ENCODE data around the gene RASA1. TPM values are rescaled to one million over a fixed set of nuclear protein-coding genes. Genes with fewer than 3 reads are reported as not detected.

Gene RASA1
- total RNA-seq, 1 experiment from 2014 or later, result 23.0 TPM

- H3K36me3 Mint-ChIP-seq (ENCODE audit: insufficient read depth, unreplicated experiment), result peaks cover 31% of the 10 kb centered on the region
- Histone ChIP-seq H3K4me3 (ENCODE audit: low read depth, low read length) (no peak overlapping the region), H3K9me3 (no peaks in the 10 kb centered on the region), H3K36me3 (ENCODE audit: control insufficient read depth, insufficient read depth, low read length) (no peaks in the 10 kb centered on the region), H3K4me1 (no peaks in the 10 kb centered on the region), H3K27me3 (replicated peaks; ENCODE audit: control insufficient read depth, insufficient read depth, low read length) (no peaks in the 10 kb centered on the region)
- TF ChIP-seq, protein P1, sequence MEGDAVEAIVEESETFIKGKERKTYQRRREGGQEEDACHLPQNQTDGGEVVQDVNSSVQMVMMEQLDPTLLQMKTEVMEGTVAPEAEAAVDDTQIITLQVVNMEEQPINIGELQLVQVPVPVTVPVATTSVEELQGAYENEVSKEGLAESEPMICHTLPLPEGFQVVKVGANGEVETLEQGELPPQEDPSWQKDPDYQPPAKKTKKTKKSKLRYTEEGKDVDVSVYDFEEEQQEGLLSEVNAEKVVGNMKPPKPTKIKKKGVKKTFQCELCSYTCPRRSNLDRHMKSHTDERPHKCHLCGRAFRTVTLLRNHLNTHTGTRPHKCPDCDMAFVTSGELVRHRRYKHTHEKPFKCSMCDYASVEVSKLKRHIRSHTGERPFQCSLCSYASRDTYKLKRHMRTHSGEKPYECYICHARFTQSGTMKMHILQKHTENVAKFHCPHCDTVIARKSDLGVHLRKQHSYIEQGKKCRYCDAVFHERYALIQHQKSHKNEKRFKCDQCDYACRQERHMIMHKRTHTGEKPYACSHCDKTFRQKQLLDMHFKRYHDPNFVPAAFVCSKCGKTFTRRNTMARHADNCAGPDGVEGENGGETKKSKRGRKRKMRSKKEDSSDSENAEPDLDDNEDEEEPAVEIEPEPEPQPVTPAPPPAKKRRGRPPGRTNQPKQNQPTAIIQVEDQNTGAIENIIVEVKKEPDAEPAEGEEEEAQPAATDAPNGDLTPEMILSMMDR (IDR thresholded peaks at IDR 0.05; ENCODE audit: insufficient read depth in 1 of 2, low read depth in 1 of 2, low read length in 1 of 2, severe bottlenecking in 1 of 2, unreplicated experiment in 1 of 2), result no peak
- H3K27me3 Mint-ChIP-seq (ENCODE audit: insufficient read depth, unreplicated experiment), result no peaks in the 10 kb centered on the region
- H3K4me1 Mint-ChIP-seq (ENCODE audit: low read depth, unreplicated experiment), result no peaks in the 10 kb centered on the region
- ChIA-PET CTCF (no interaction called here), POLR2A (no interaction called here)
- no TSS peak for BruUV-seq (replicated peaks)
- DNase-seq, result no peak
- no peak overlapping the region for H3K4me3 Mint-ChIP-seq (ENCODE audit: unreplicated experiment)
- no peaks in the 10 kb centered on the region for H3K9me3 Mint-ChIP-seq (ENCODE audit: unreplicated experiment)
- H3K27ac Mint-ChIP-seq (ENCODE audit: unreplicated experiment), result no peak overlapping the region
- intact Hi-C loops (cut with micrococcal nuclease; ENCODE audit: unreplicated experiment), result no loop called here
Observed at GRCh38 chr5:87340716-87341115, 73.0 kb downstream of the RASA1 start.

GRCh38 chr5:87347272-87347671, 79.6 kb downstream of the RASA1 start:
- H3K9me3 ChIP-seq, result no peaks in the 10 kb centered on the region
- CTCF ChIA-PET, result no interaction called here
- H3K4me3 ChIP-seq (ENCODE audit: low read depth, low read length), result no peak overlapping the region
- DNase-seq, result no peak
- no TSS peak for BruUV-seq (replicated peaks)
- H3K4me3 Mint-ChIP-seq (ENCODE audit: unreplicated experiment), result no peak overlapping the region
- no peak overlapping the region for H3K27ac Mint-ChIP-seq (ENCODE audit: unreplicated experiment)
- H3K36me3 ChIP-seq (ENCODE audit: control insufficient read depth, insufficient read depth, low read length), result no peaks in the 10 kb centered on the region
- TF ChIP-seq, protein P1 (IDR thresholded peaks at IDR 0.05; ENCODE audit: insufficient read depth in 1 of 2, low read depth in 1 of 2, low read length in 1 of 2, severe bottlenecking in 1 of 2, unreplicated experiment in 1 of 2), result no peak
- H3K27me3 ChIP-seq (replicated peaks; ENCODE audit: control insufficient read depth, insufficient read depth, low read length), result no peaks in the 10 kb centered on the region
- no peaks in the 10 kb centered on the region for H3K4me1 ChIP-seq
- H3K27me3 Mint-ChIP-seq (ENCODE audit: insufficient read depth, unreplicated experiment), result no peaks in the 10 kb centered on the region
- H3K36me3 Mint-ChIP-seq (ENCODE audit: insufficient read depth, unreplicated experiment), result peaks cover 22% of the 10 kb centered on the region
- no peaks in the 10 kb centered on the region for H3K9me3 Mint-ChIP-seq (ENCODE audit: unreplicated experiment)
- intact Hi-C loops (cut with micrococcal nuclease; ENCODE audit: unreplicated experiment), result no loop called here
- POLR2A ChIA-PET, result interaction anchor here (0.5 kb wide), 1 partner anchor 79 kb away, joined by 6 read pairs; the partner anchor contains the start of gene RASA1
- no peaks in the 10 kb centered on the region for H3K4me1 Mint-ChIP-seq (ENCODE audit: low read depth, unreplicated experiment)

- Histone ChIP-seq H3K4me3 (ENCODE audit: low read depth, low read length) (no peak overlapping the region), H3K27me3 (replicated peaks; ENCODE audit: control insufficient read depth, insufficient read depth, low read length) (no peaks in the 10 kb centered on the region), H3K9me3 (no peaks in the 10 kb centered on the region), H3K4me1 (no peaks in the 10 kb centered on the region), H3K36me3 (ENCODE audit: control insufficient read depth, insufficient read depth, low read length) (no peaks in the 10 kb centered on the region)
- POLR2A ChIA-PET, result no interaction called here
- H3K36me3 Mint-ChIP-seq (ENCODE audit: insufficient read depth, unreplicated experiment), result peaks cover 19% of the 10 kb centered on the region
- intact Hi-C loops (cut with micrococcal nuclease; ENCODE audit: unreplicated experiment), result no loop called here
- H3K9me3 Mint-ChIP-seq (ENCODE audit: unreplicated experiment), result no peaks in the 10 kb centered on the region
- TF ChIP-seq, protein P1 (IDR thresholded peaks at IDR 0.05; ENCODE audit: insufficient read depth in 1 of 2, low read depth in 1 of 2, low read length in 1 of 2, severe bottlenecking in 1 of 2, unreplicated experiment in 1 of 2), result no peak
- DNase-seq, result no peak
- H3K4me3 Mint-ChIP-seq (ENCODE audit: unreplicated experiment), result no peak overlapping the region
- H3K27me3 Mint-ChIP-seq (ENCODE audit: insufficient read depth, unreplicated experiment), result no peaks in the 10 kb centered on the region
- CTCF ChIA-PET, result no interaction called here
- BruUV-seq (replicated peaks), result no TSS peak
- no peaks in the 10 kb centered on the region for H3K4me1 Mint-ChIP-seq (ENCODE audit: low read depth, unreplicated experiment)
- no peak overlapping the region for H3K27ac Mint-ChIP-seq (ENCODE audit: unreplicated experiment)
Observed at GRCh38 chr5:87347841-87348240, 80.2 kb downstream of the RASA1 start.

All from Caco-2 (cell line).